ENCODE results near the gene CAPZA2.
A peak's percentile ranks its signal among the peaks of the same experiment; 100 is the strongest.

The CAPZA2 gene

DNA sequence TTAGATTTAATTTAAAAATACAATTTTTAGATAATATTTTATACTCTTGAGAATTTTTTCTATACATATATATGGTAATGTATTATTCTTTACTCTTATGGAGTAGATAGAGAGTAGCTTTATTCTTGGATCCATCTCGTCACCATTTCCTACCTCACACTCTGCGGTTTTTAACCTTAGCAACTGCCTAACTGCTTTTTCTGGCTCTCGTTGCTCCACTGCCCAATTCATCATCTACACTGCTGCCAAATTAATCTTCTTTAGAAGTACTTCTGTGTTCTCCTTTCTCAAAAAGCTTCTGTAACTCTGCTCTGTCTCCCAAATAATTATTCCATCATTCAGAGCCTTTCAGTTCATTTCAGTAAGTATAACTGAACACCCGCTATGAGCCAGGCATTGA lies 35.3 kb downstream of the CAPZA2 start:
- ChIA-PET CTCF (interaction anchor here (0.6 to 0.7 kb wide), 3 partner anchors 83 to 230 kb away, joined by 3 read pairs; no protein-coding TSS in a partner anchor), POLR2A (no interaction called here)
- peaks cover 17 to 21% of the 10 kb centered on the region in 2 experiments for H3K36me3 ChIP-seq (ENCODE audit: control insufficient read depth in 2 of 2, insufficient read depth in 1 of 2, low read length in 2 of 2)
- no peak overlapping the region for H3K27ac ChIP-seq (ENCODE audit: extremely low read depth, low read depth, low read length)
- no peak overlapping the region for H3K4me3 ChIP-seq (ENCODE audit: low read depth, low read length)
- TF ChIP-seq ZNF354C (tag by site-specific recombination; IDR thresholded peaks at IDR 0.05; ENCODE audit: borderline replicate concordance, low read depth): no peak
- no peaks in the 10 kb centered on the region for H3K4me1 ChIP-seq (ENCODE audit: control insufficient read depth, insufficient read depth, low read length)
- H3K9me3 ChIP-seq (ENCODE audit: control insufficient read depth, insufficient read depth, low read depth, low read length): no peaks in the 10 kb centered on the region

GRCh38 chr7:116899308-116899707 lies 36.9 kb downstream of the CAPZA2 start:
- Histone ChIP-seq H3K9me3 (ENCODE audit: control insufficient read depth, insufficient read depth, low read depth, low read length) (no peaks in the 10 kb centered on the region), H3K36me3 (ENCODE audit: control insufficient read depth in 2 of 2, insufficient read depth in 1 of 2, low read length in 2 of 2) (peaks cover 10 to 22% of the 10 kb centered on the region in 2 experiments)

GRCh38 chr7:116901143-116901542 lies 38.8 kb downstream of the CAPZA2 start:
- no peaks in the 10 kb centered on the region for H3K4me1 ChIP-seq (ENCODE audit: control insufficient read depth, insufficient read depth, low read length)
- POLR2A ChIA-PET: no interaction called here
- H3K36me3 ChIP-seq (ENCODE audit: control insufficient read depth in 2 of 2, insufficient read depth in 1 of 2, low read length in 2 of 2): peaks cover 16 to 27% of the 10 kb centered on the region in 2 experiments
- no peak overlapping the region for H3K27ac ChIP-seq (ENCODE audit: extremely low read depth, low read depth, low read length)
- peak; percentile 89 for TF ChIP-seq ZNF146 (tag by site-specific recombination; IDR thresholded peaks at IDR 0.05)
- no peak for TF ChIP-seq ZNF704 (tag by site-specific recombination; IDR thresholded peaks at IDR 0.05)
- H3K4me3 ChIP-seq (ENCODE audit: low read depth, low read length): no peak overlapping the region
- no peaks in the 10 kb centered on the region for H3K9me3 ChIP-seq (ENCODE audit: control insufficient read depth, insufficient read depth, low read depth, low read length)
- CTCF ChIA-PET: interaction anchor here (0.8 kb wide), 1 partner anchor 30 kb away, joined by 3 read pairs; no protein-coding TSS in a partner anchor

More at GRCh38 chr7:116899308-116899707, 36.9 kb downstream of the CAPZA2 start:
- no peaks in the 10 kb centered on the region for H3K4me1 ChIP-seq (ENCODE audit: control insufficient read depth, insufficient read depth, low read length)
- CTCF ChIA-PET: interaction anchor here (0.7 kb wide), 2 partner anchors 314 to 529 kb away, joined by 3 read pairs; no protein-coding TSS in a partner anchor
- no peak overlapping the region for H3K27ac ChIP-seq (ENCODE audit: extremely low read depth, low read depth, low read length)
- H3K4me3 ChIP-seq (ENCODE audit: low read depth, low read length): no peak overlapping the region
- TF ChIP-seq ZNF26 (tag by site-specific recombination; IDR thresholded peaks at IDR 0.05) (no peak), PRDM1 (tag by site-specific recombination; IDR thresholded peaks at IDR 0.05) (peak; percentile 35; the same call in 1 of the 2 replicates)
- POLR2A ChIA-PET: no interaction called here

GRCh38 chr7:116902867-116903266 lies 40.5 kb downstream of the CAPZA2 start:
- Histone ChIP-seq H3K27ac (ENCODE audit: extremely low read depth, low read depth, low read length) (no peak overlapping the region), H3K9me3 (ENCODE audit: control insufficient read depth, insufficient read depth, low read depth, low read length) (no peaks in the 10 kb centered on the region), H3K36me3 (ENCODE audit: control insufficient read depth in 2 of 2, insufficient read depth in 1 of 2, low read length in 2 of 2) (peaks cover 21 to 42% of the 10 kb centered on the region in 2 experiments), H3K4me1 (ENCODE audit: control insufficient read depth, insufficient read depth, low read length) (no peaks in the 10 kb centered on the region), H3K4me3 (ENCODE audit: low read depth, low read length) (no peak overlapping the region)
- POLR2A ChIA-PET: interaction anchor here (0.6 kb wide), 1 partner anchor 681 kb away, joined by 6 read pairs; no protein-coding TSS in a partner anchor
- TF ChIP-seq SP7 (tag by site-specific recombination; IDR thresholded peaks at IDR 0.05): no peak
- TF ChIP-seq KLF8 (tag by site-specific recombination; IDR thresholded peaks at IDR 0.05): no peak
- no peak for TF ChIP-seq ELK4 (IDR thresholded peaks at IDR 0.05; ENCODE audit: borderline replicate concordance, low read depth, low read length)
- no peak for TF ChIP-seq ZNF223 (tag by site-specific recombination; IDR thresholded peaks at IDR 0.05)
- TF ChIP-seq ZNF830 (tag by site-specific recombination; IDR thresholded peaks at IDR 0.05; ENCODE audit: low read depth): no peak
- TF ChIP-seq ZFHX2 (tag by site-specific recombination; conservative IDR thresholded peaks at IDR 0.05): no peak
- TF ChIP-seq ZNF658 (tag by site-specific recombination; IDR thresholded peaks at IDR 0.05): no peak
- TF ChIP-seq ZNF561 (tag by site-specific recombination; IDR thresholded peaks at IDR 0.05; ENCODE audit: borderline replicate concordance): no peak
- TF ChIP-seq PATZ1 (tag by site-specific recombination; IDR thresholded peaks at IDR 0.05): no peak
- TF ChIP-seq MZF1 (tag by site-specific recombination; IDR thresholded peaks at IDR 0.05; ENCODE audit: borderline replicate concordance): no peak
- TF ChIP-seq, protein P1, sequence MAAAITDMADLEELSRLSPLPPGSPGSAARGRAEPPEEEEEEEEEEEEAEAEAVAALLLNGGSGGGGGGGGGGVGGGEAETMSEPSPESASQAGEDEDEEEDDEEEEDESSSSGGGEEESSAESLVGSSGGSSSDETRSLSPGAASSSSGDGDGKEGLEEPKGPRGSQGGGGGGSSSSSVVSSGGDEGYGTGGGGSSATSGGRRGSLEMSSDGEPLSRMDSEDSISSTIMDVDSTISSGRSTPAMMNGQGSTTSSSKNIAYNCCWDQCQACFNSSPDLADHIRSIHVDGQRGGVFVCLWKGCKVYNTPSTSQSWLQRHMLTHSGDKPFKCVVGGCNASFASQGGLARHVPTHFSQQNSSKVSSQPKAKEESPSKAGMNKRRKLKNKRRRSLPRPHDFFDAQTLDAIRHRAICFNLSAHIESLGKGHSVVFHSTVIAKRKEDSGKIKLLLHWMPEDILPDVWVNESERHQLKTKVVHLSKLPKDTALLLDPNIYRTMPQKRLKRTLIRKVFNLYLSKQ (tag by site-specific recombination; IDR thresholded peaks at IDR 0.05; ENCODE audit: borderline replicate concordance): no peak
- CTCF ChIA-PET: no interaction called here

All from HEK293 (cell line).